HepG2 (cell line): ENCODE measurements around the gene MSI2. TPM values are rescaled to one million over a fixed set of nuclear protein-coding genes. Genes with fewer than 3 reads are reported as not detected.

ENCODE experiments used
- CEBPG ChIP-seq: IDR thresholded peaks from 2 replicates; pipeline ENCODE4 v1.6.1; 2016
- GPN1 ChIP-seq: sonication (generic); formaldehyde crosslinking; IDR thresholded peaks from 2 replicates; pipeline ENCODE4 v1.5.1; 2020; ENCODE audit warnings: missing genetic modification reagents, borderline replicate concordance
- ISL2 ChIP-seq: sonication (generic); formaldehyde crosslinking; IDR thresholded peaks from 2 replicates; pipeline ENCODE4 v1.5.0; 2020; ENCODE audit warnings: missing genetic modification reagents
- KDM3A ChIP-seq: IDR thresholded peaks from 2 replicates; pipeline ENCODE4 v1.6.1; 2018; ENCODE audit warnings: low read depth, missing compliant biosample characterization
- NCOA2 ChIP-seq: sonication (generic); formaldehyde crosslinking; IDR thresholded peaks from 2 replicates; pipeline ENCODE4 v1.8.0; 2022; ENCODE audit warnings: inconsistent platforms
- NR3C1 ChIP-seq: sonication (generic); formaldehyde crosslinking; IDR thresholded peaks from 2 replicates; pipeline ENCODE4 v1.4.0; 2020; ENCODE audit warnings: missing genetic modification reagents
- PPARG ChIP-seq: conservative IDR thresholded peaks from 2 replicates; pipeline ENCODE4 v1.6.1; 2016; ENCODE audit warnings: missing biosample characterization, missing genetic modification reagents
- SMARCE1 ChIP-seq: fragments of 450-650 bp; IDR thresholded peaks from 2 replicates; pipeline ENCODE4 v1.6.1; 2017; ENCODE audit warnings: borderline replicate concordance
- ZBTB33 ChIP-seq: sonication (generic); formaldehyde crosslinking; IDR thresholded peaks from 2 replicates; pipeline ENCODE4 v1.4.0; 2020; ENCODE audit warnings: missing genetic modification reagents
- ZBTB44 ChIP-seq: sonication (generic); formaldehyde crosslinking; IDR thresholded peaks from 2 replicates; pipeline ENCODE4 v1.4.0; 2020; ENCODE audit warnings: missing genetic modification reagents
- ZNF235 ChIP-seq: sonication (generic); formaldehyde crosslinking; IDR thresholded peaks from 2 replicates; pipeline ENCODE4 v1.8.1; 2023; ENCODE audit warnings: mild to moderate bottlenecking, missing genetic modification reagents, borderline replicate concordance
- ZNF276 ChIP-seq: sonication (generic); formaldehyde crosslinking; IDR thresholded peaks from 2 replicates; pipeline ENCODE4 v1.4.0; 2020; ENCODE audit warnings: mild to moderate bottlenecking, low read depth, missing genetic modification reagents
- ZNF3 ChIP-seq: IDR thresholded peaks from 2 replicates; pipeline ENCODE4 v1.7.0; 2017; ENCODE audit warnings: inconsistent platforms
- ZNF639 ChIP-seq: conservative IDR thresholded peaks from 2 replicates; pipeline ENCODE4 v1.6.1; 2018; ENCODE audit warnings: missing genetic modification reagents
- ZSCAN12 ChIP-seq: sonication (generic); formaldehyde crosslinking; IDR thresholded peaks from 2 replicates; pipeline ENCODE4 v1.9.0; 2021; ENCODE audit warnings: mild to moderate bottlenecking, missing genetic modification reagents
- polyA plus RNA-seq, 8 experiments: library from polyadenylated mRNA; depleted of rRNA in 3 of 8; stranded (reverse) in 7 of 8; unstranded in 1 of 8; fragments of >200 nt; fragmentation: Illumina TruSeq in 4 of 8; extraction: Trizol in 4 of 8; gene quantifications; 2 replicates each; pipeline versions ENCODE4 v1.2.1 to v1.2.3, GENCODE V29; 2011 to 2016; ENCODE audit warnings: low read depth in 4 of 8, missing spikeins in 1 of 8, mixed read lengths in 1 of 8; ENCODE audit not compliant: insufficient read depth in 1 of 8
- total RNA-seq, 5 experiments: library from RNA; depleted of rRNA; stranded (reverse); fragments of >200 nt; fragmentation: Illumina TruSeq; extraction: Trizol; gene quantifications; 2 replicates each; pipeline ENCODE4 v1.2.3, GENCODE V29; 2016; ENCODE audit warnings: low read depth in 1 of 5
- TF ChIP-seq, protein P1 (sequence below): sonication (generic); formaldehyde crosslinking; IDR thresholded peaks from 2 replicates; pipeline ENCODE4 v1.4.0; 2020; ENCODE audit warnings: missing genetic modification reagents, borderline replicate concordance
- TF ChIP-seq, protein P2 (sequence below): sonication (generic); formaldehyde crosslinking; IDR thresholded peaks from 2 replicates; pipeline ENCODE4 v1.4.0; 2020; ENCODE audit warnings: missing genetic modification reagents, low read depth, mild to moderate bottlenecking, borderline replicate concordance

MSI2 gene
- total and polyA plus RNA-seq, 2 of the 13 experiments (the other 11 are each of a cell fraction or from before 2014, with no cell fraction given), result 77.5 to 78.4 TPM

DNA sequence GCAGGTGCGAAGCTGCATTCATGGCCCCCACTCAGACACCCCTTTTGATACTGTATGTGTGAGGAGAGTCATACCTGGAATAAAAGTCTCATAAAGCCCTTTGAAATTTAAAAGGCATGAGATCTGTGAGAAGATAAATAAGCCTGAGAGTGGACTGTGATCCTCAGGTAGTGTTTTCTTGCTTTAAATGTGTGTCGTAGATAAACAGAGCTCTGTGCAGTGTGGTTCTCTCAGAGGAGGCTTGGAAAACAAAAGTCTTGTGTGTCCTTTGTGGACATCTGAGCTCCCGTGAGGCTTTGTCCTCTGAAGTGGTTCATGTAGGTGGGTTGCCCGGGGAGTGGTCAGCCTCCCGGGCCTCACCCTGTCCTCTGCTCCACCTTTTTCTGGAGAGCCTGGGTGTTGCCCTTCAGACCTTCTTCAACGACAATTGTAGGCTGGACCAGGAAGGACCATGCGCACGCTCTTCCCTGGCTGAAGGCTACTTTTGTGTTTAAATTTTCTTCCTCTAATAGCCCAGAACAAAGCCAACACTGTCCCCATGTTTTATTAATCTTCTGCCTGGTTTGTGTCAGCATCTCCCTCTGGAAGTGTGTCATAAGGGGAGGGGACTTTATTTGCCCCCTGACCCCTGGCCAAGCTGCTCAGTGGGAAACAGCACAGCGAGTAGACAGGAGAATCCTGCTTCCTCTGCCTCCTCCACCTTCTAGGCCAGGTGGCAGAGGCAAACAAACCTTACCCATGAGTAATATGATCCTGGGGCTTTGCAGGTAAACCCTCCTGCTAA is 151.2 kb downstream of the MSI2 start (continued):
- TF ChIP-seq ISL2 (CRISPR knock-in tag) (peak; percentile 89), SMARCE1 (no peak), GPN1 (no peak), ZNF639 (no peak; the same call in 1 of the 2 replicates), ZBTB33 (CRISPR knock-in tag) (0 out of 2 replicates have a peak, but pooled peaks have one; percentile 7), CEBPG (CRISPR knock-in tag) (peak; percentile 54), ZNF3 (CRISPR knock-in tag) (0 out of 2 replicates have a peak, but pooled peaks have one; percentile 57), ZBTB44 (CRISPR knock-in tag) (no peak), ZNF235 (CRISPR knock-in tag) (no peak; the same call in 1 of the 2 replicates), NR3C1 (CRISPR knock-in tag) (no peak), NCOA2 (CRISPR knock-in tag) (peak; percentile 90), KDM3A (CRISPR knock-in tag) (no peak), PPARG (peak; percentile 65), ZSCAN12 (no peak), ZNF276 (CRISPR knock-in tag) (no peak)
- TF ChIP-seq, protein P1, sequence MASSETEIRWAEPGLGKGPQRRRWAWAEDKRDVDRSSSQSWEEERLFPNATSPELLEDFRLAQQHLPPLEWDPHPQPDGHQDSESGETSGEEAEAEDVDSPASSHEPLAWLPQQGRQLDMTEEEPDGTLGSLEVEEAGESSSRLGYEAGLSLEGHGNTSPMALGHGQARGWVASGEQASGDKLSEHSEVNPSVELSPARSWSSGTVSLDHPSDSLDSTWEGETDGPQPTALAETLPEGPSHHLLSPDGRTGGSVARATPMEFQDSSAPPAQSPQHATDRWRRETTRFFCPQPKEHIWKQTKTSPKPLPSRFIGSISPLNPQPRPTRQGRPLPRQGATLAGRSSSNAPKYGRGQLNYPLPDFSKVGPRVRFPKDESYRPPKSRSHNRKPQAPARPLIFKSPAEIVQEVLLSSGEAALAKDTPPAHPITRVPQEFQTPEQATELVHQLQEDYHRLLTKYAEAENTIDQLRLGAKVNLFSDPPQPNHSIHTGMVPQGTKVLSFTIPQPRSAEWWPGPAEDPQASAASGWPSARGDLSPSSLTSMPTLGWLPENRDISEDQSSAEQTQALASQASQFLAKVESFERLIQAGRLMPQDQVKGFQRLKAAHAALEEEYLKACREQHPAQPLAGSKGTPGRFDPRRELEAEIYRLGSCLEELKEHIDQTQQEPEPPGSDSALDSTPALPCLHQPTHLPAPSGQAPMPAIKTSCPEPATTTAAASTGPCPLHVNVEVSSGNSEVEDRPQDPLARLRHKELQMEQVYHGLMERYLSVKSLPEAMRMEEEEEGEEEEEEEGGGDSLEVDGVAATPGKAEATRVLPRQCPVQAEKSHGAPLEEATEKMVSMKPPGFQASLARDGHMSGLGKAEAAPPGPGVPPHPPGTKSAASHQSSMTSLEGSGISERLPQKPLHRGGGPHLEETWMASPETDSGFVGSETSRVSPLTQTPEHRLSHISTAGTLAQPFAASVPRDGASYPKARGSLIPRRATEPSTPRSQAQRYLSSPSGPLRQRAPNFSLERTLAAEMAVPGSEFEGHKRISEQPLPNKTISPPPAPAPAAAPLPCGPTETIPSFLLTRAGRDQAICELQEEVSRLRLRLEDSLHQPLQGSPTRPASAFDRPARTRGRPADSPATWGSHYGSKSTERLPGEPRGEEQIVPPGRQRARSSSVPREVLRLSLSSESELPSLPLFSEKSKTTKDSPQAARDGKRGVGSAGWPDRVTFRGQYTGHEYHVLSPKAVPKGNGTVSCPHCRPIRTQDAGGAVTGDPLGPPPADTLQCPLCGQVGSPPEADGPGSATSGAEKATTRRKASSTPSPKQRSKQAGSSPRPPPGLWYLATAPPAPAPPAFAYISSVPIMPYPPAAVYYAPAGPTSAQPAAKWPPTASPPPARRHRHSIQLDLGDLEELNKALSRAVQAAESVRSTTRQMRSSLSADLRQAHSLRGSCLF (CRISPR knock-in tag), result no peak
- TF ChIP-seq, protein P2, sequence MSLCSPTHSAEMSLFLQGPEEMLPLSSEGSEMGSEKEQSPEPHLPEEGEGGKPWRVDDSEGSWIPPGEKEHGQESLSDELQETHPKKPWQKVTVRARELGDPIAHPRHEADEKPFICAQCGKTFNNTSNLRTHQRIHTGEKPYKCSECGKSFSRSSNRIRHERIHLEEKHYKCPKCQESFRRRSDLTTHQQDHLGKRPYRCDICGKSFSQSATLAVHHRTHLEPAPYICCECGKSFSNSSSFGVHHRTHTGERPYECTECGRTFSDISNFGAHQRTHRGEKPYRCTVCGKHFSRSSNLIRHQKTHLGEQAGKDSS (CRISPR knock-in tag), result no peak
